C4-2B (cell line): ENCODE data around the gene ARHGEF18.
A peak's percentile ranks its signal among the peaks of the same experiment; 100 is the strongest.

ENCODE experiments used
- ZFX ChIP-seq: fragments of 450-650 bp; IDR thresholded peaks from 2 replicates; pipeline ENCODE4 v1.6.1; 2017
- TF ChIP-seq, protein P1 (sequence below): fragments of 450-650 bp; conservative IDR thresholded peaks from 2 replicates; pipeline ENCODE4 v1.5.1; 2017; ENCODE audit warnings: mild to moderate bottlenecking

DNA sequence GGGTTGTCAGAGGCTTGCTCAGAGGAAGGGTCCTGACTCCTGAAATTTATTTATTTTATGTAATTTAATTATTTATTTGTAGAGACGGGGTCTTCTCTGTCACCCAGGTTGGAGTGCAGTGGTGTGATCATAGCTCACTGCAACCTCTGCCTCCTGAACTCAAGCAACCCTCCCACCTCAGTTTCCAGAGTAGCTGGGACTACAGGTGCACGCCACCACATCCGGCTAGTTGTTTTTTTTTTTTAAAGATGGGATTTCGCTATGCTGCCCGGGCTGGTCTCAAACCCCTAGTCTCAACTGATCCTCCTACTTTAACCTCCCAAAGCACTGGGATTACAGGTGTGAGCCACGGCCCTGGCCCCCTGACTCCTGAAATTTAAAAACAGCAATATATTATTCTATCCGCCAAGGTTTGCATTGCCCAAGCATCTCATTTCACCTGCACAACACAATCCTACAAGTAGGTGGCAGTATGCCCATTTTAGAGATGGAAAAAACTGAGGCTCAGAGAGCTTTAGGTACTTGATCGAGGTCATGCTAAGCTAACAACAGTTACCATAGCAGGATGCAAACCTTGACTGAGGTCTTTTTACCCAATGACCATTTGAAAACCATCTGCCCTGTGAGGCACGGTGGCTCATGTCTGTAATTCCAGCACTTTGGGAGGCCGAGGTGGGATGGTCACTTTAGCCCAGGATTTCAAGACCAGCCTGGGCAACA lies 18.1 kb downstream of the ARHGEF18 start:
- TF ChIP-seq, protein P1, sequence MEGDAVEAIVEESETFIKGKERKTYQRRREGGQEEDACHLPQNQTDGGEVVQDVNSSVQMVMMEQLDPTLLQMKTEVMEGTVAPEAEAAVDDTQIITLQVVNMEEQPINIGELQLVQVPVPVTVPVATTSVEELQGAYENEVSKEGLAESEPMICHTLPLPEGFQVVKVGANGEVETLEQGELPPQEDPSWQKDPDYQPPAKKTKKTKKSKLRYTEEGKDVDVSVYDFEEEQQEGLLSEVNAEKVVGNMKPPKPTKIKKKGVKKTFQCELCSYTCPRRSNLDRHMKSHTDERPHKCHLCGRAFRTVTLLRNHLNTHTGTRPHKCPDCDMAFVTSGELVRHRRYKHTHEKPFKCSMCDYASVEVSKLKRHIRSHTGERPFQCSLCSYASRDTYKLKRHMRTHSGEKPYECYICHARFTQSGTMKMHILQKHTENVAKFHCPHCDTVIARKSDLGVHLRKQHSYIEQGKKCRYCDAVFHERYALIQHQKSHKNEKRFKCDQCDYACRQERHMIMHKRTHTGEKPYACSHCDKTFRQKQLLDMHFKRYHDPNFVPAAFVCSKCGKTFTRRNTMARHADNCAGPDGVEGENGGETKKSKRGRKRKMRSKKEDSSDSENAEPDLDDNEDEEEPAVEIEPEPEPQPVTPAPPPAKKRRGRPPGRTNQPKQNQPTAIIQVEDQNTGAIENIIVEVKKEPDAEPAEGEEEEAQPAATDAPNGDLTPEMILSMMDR: peak; percentile 84
- no peak for TF ChIP-seq ZFX
